T-cell (primary cell): Measurements from ENCODE around the gene MCU. TPM values are rescaled to one million over a fixed set of nuclear protein-coding genes. Genes with fewer than 3 reads are reported as not detected.

Experiments
- ATAC-seq, 4 experiments: fragments of 200-7000 bp in 3 of 4; fragments of 150-1000 bp in 1 of 4; cut with Tn5 transposase; replicated peaks in 1 of 4; 1 replicate in 3 of 4; 2 replicates in 1 of 4; pipeline ENCODE4 v1.10.0; 2021; ENCODE audit warnings: moderate library complexity in 3 of 4, mild to moderate bottlenecking in 2 of 4, moderate number of reproducible peaks in 1 of 4
- CTCF ChIA-PET, 2 donors: fragments of 300-600 bp; sonication (Branson Sonifier 250); formaldehyde crosslinking; loops; one replicate each; lab custom pipeline; 2022; ENCODE audit warnings: antibody characterized with exemption in 2 of 2; lab: Charles Lee
- POLR2A ChIA-PET, 2 donors: fragments of 300-600 bp; sonication (Branson Sonifier 250); formaldehyde crosslinking; loops; one replicate each; lab custom pipeline; 2022; ENCODE audit warnings: antibody characterized with exemption in 2 of 2; lab: Charles Lee
- DNase-seq, 35 experiments: peaks; one replicate each; pipeline versions ENCODE4 v3.0.0 to v3.0.0-alpha.2; 2013 to 2023
- H3K27ac ChIP-seq: one replicate; pipeline ENCODE4 v1.5.1; 2013; ENCODE audit warnings: low read length
- H3K27me3 ChIP-seq, 2 experiments: replicated peaks in 1 of 2; 1 replicate in 1 of 2; 2 replicates in 1 of 2; pipeline versions ENCODE4 v1.6.1 to v1.7.0; 2013; ENCODE audit warnings: low read length in 1 of 2, mixed read lengths in 1 of 2; ENCODE audit not compliant: control insufficient read depth in 2 of 2, insufficient read depth in 2 of 2; ENCODE audit errors: extremely low read depth in 1 of 2
- H3K36me3 ChIP-seq, 2 donors: 1 replicate in 1 of 2; 2 replicates in 1 of 2; pipeline versions ENCODE4 v1.6.1 to v1.7.0; 2013; ENCODE audit warnings: low read length in 1 of 2; ENCODE audit not compliant: control insufficient read depth in 2 of 2, insufficient read depth in 1 of 2; ENCODE audit errors: extremely low read depth in 1 of 2
- H3K4me1 ChIP-seq, 2 experiments: 1 replicate in 1 of 2; 2 replicates in 1 of 2; pipeline versions ENCODE4 v1.6.1 to v1.7.0; 2013; ENCODE audit warnings: low read length in 2 of 2, mixed read lengths in 1 of 2; ENCODE audit not compliant: insufficient read depth in 2 of 2, control insufficient read depth in 1 of 2; ENCODE audit errors: extremely low read depth in 1 of 2
- H3K4me3 ChIP-seq, 2 donors: 1 replicate in 1 of 2; 2 replicates in 1 of 2; pipeline versions ENCODE4 v1.5.1 to v1.7.0; 2013; ENCODE audit warnings: mild to moderate bottlenecking in 2 of 2, low read length in 1 of 2, moderate library complexity in 1 of 2; ENCODE audit not compliant: control insufficient read depth in 1 of 2; ENCODE audit errors: extremely low read depth in 1 of 2
- H3K9me3 ChIP-seq: 2 replicates; pipeline ENCODE4 v1.7.0; 2013
- H3K27ac Mint-ChIP-seq, 2 donors: one replicate each; pipeline ENCODE4 v1.8.0; 2020 to 2021; ENCODE audit warnings: mild to moderate bottlenecking in 2 of 2, mixed read lengths in 2 of 2
- H3K27me3 Mint-ChIP-seq, 2 donors: one replicate each; pipeline ENCODE4 v1.8.0; 2021 to 2022; ENCODE audit warnings: mixed read lengths in 2 of 2
- H3K36me3 Mint-ChIP-seq: one replicate; pipeline ENCODE4 v1.8.0; 2021; ENCODE audit warnings: mixed read lengths
- H3K4me1 Mint-ChIP-seq, 3 donors: one replicate each; pipeline ENCODE4 v1.8.0; 2020 to 2022; ENCODE audit warnings: mixed read lengths in 3 of 3, mild to moderate bottlenecking in 1 of 3
- H3K4me3 Mint-ChIP-seq, 3 donors: one replicate each; pipeline ENCODE4 v1.8.0; 2020 to 2022; ENCODE audit warnings: mild to moderate bottlenecking in 3 of 3, mixed read lengths in 3 of 3, moderate library complexity in 3 of 3
- H3K9me3 Mint-ChIP-seq, 3 donors: one replicate each; pipeline ENCODE4 v1.8.0; 2020 to 2022; ENCODE audit warnings: mixed read lengths in 3 of 3
- WGBS: methylation state at CpG from one replicate; pipeline ENCODE4 v1.1.5; 2013; ENCODE audit warnings: missing lambda C conversion rate; ENCODE audit not compliant: insufficient coverage; 5-methylcytosine and 5-hydroxymethylcytosine counted together
- total RNA-seq, 35 experiments: library from RNA in 6 of 35; stranded (reverse) in 6 of 35; fragments of 120-200 nt in 1 of 35; gene quantifications; one replicate each; pipeline versions ENCODE4 v1.2.1 to v1.2.4 and lab custom pipeline; 2013 to 2026

MCU gene
- total RNA-seq, 5 donors from 2014 or later (not counting 1 experiment from before 2014, with no cell fraction given), result 10.1 to 13.6 (median 11.6) TPM

- H3K9me3 Mint-ChIP-seq, result no peaks in the 10 kb centered on the region
- H3K27ac Mint-ChIP-seq, result no peak overlapping the region
- H3K4me3 Mint-ChIP-seq, result no peak overlapping the region
- no peaks in the 10 kb centered on the region for H3K27me3 Mint-ChIP-seq
- CTCF ChIA-PET, result interaction anchor here in 1 of 2 donors (1.4 kb wide), 1 partner anchor 24 kb away, joined by 3 read pairs; no protein-coding TSS in a partner anchor
- no peaks in the 10 kb centered on the region for H3K4me1 ChIP-seq
- no peak for ATAC-seq
- WGBS, result 91% methylated on average over 6 of the region's 6 CpGs
- DNase-seq, result no peak
- peaks cover 10% of the 10 kb centered on the region for H3K36me3 Mint-ChIP-seq
- H3K4me3 ChIP-seq, result no peak overlapping the region
- no peaks in the 10 kb centered on the region for H3K4me1 Mint-ChIP-seq
- H3K36me3 ChIP-seq, result no peaks in the 10 kb centered on the region
- POLR2A ChIA-PET, result no interaction called here
- H3K27me3 ChIP-seq, result no peaks in the 10 kb centered on the region
- no peaks in the 10 kb centered on the region for H3K9me3 ChIP-seq
- H3K27ac ChIP-seq, result no peak overlapping the region
Observed at GRCh38 chr10:72858067-72858466, 166.1 kb downstream of the MCU start.

GRCh38 chr10:72862957-72863356 lies 171.0 kb downstream of the MCU start:
- CTCF ChIA-PET, result no interaction called here
- H3K4me3 Mint-ChIP-seq, result no peak overlapping the region

GRCh38 chr10:72875250-72876055 lies 183.5 kb downstream of the MCU start:
- Histone ChIP-seq H3K4me3 (no peak overlapping the region), H3K9me3 (no peaks in the 10 kb centered on the region), H3K36me3 (no peaks in the 10 kb centered on the region), H3K27ac (no peak overlapping the region), H3K27me3 (no peaks in the 10 kb centered on the region), H3K4me1 (no peaks in the 10 kb centered on the region)
- WGBS, result no CpG with 5 or more reads among the region's 3 CpGs
- DNase-seq (peak in 1 of 35 experiments; percentile 46), ATAC-seq (no peak)
- Mint-ChIP-seq H3K4me3 (no peak overlapping the region), H3K27ac (no peak overlapping the region), H3K27me3 (no peaks in the 10 kb centered on the region), H3K9me3 (peaks cover 0 to 3% (median 0%) of the 10 kb centered on the region in 3 donors), H3K36me3 (peaks cover 43% of the 10 kb centered on the region), H3K4me1 (no peaks in the 10 kb centered on the region)
- ChIA-PET CTCF (interaction anchor here (0.6 to 0.8 kb wide), 3 partner anchors 493 to 514 kb away, joined by 3 to 7 read pairs (median 4); no protein-coding TSS in a partner anchor), POLR2A (no interaction called here)

More at GRCh38 chr10:72862957-72863356, 171.0 kb downstream of the MCU start:
- no peak for DNase-seq
- Histone ChIP-seq H3K27me3 (no peaks in the 10 kb centered on the region), H3K27ac (no peak overlapping the region), H3K36me3 (no peaks in the 10 kb centered on the region), H3K9me3 (no peaks in the 10 kb centered on the region), H3K4me3 (no peak overlapping the region), H3K4me1 (no peaks in the 10 kb centered on the region)
- Mint-ChIP-seq H3K27me3 (no peaks in the 10 kb centered on the region), H3K27ac (no peak overlapping the region), H3K4me1 (no peaks in the 10 kb centered on the region), H3K9me3 (no peaks in the 10 kb centered on the region), H3K36me3 (peaks cover 18% of the 10 kb centered on the region)
- 100% methylated on average over 1 of the region's 2 CpGs for WGBS
- ATAC-seq, result no peak
- POLR2A ChIA-PET, result no interaction called here

GRCh38 chr10:72879245-72879644 lies 187.3 kb downstream of the MCU start:
- POLR2A ChIA-PET, result no interaction called here
- H3K27me3 ChIP-seq, result no peaks in the 10 kb centered on the region

GRCh38 chr10:72881291-72881690 lies 189.3 kb downstream of the MCU start:
- ATAC-seq, result no peak

More at GRCh38 chr10:72879245-72879644, 187.3 kb downstream of the MCU start:
- no peak overlapping the region for H3K27ac Mint-ChIP-seq
- H3K4me1 ChIP-seq, result no peaks in the 10 kb centered on the region
- H3K4me1 Mint-ChIP-seq, result no peaks in the 10 kb centered on the region
- CTCF ChIA-PET, result no interaction called here
- H3K36me3 ChIP-seq, result no peaks in the 10 kb centered on the region
- DNase-seq (no peak), ATAC-seq (no peak)
- H3K27me3 Mint-ChIP-seq, result no peaks in the 10 kb centered on the region
- H3K9me3 Mint-ChIP-seq, result peaks cover 3 to 10% (median 6%) of the 10 kb centered on the region in 3 donors
- H3K4me3 ChIP-seq, result no peak overlapping the region
- no peak overlapping the region for H3K4me3 Mint-ChIP-seq
- H3K9me3 ChIP-seq, result no peaks in the 10 kb centered on the region
- peaks cover 45% of the 10 kb centered on the region for H3K36me3 Mint-ChIP-seq
- H3K27ac ChIP-seq, result no peak overlapping the region
- WGBS, result no CpG with 5 or more reads among the region's 2 CpGs

GRCh38 chr10:72883861-72884260 lies 191.9 kb downstream of the MCU start:
- Mint-ChIP-seq H3K4me3 (no peak overlapping the region), H3K27me3 (no peaks in the 10 kb centered on the region), H3K36me3 (peaks cover 70% of the 10 kb centered on the region), H3K27ac (no peak overlapping the region), H3K9me3 (peaks cover 6 to 10% (median 8%) of the 10 kb centered on the region in 3 donors), H3K4me1 (peaks cover 8 to 12% (median 10%) of the 10 kb centered on the region in 3 donors)
- DNase-seq (no peak), ATAC-seq (no peak)
- Histone ChIP-seq H3K36me3 (peaks cover 0 to 4% of the 10 kb centered on the region in 2 donors), H3K9me3 (no peaks in the 10 kb centered on the region), H3K4me3 (no peak overlapping the region), H3K27ac (no peak overlapping the region), H3K27me3 (no peaks in the 10 kb centered on the region), H3K4me1 (peaks cover 4 to 7% of the 10 kb centered on the region in 2 experiments)
- WGBS, result no CpG with 5 or more reads among the region's 2 CpGs
- ChIA-PET CTCF (no interaction called here), POLR2A (no interaction called here)

More at GRCh38 chr10:72881291-72881690, 189.3 kb downstream of the MCU start:
- CTCF ChIA-PET, result no interaction called here
- H3K9me3 Mint-ChIP-seq, result peaks cover 3 to 10% (median 6%) of the 10 kb centered on the region in 3 donors
- H3K27me3 Mint-ChIP-seq, result no peaks in the 10 kb centered on the region
- POLR2A ChIA-PET, result no interaction called here
- no peak overlapping the region for H3K4me3 Mint-ChIP-seq
- H3K36me3 ChIP-seq, result peaks cover 0 to 4% of the 10 kb centered on the region in 2 donors
- no CpG with 5 or more reads among the region's 2 CpGs for WGBS
- DNase-seq, result no peak
- H3K27me3 ChIP-seq, result no peaks in the 10 kb centered on the region
- peaks cover 60% of the 10 kb centered on the region for H3K36me3 Mint-ChIP-seq
- no peaks in the 10 kb centered on the region for H3K9me3 ChIP-seq
- peaks cover 0 to under 1% (median 0%) of the 10 kb centered on the region in 3 donors for H3K4me1 Mint-ChIP-seq
- H3K27ac ChIP-seq, result no peak overlapping the region
- H3K27ac Mint-ChIP-seq, result no peak overlapping the region
- H3K4me3 ChIP-seq, result no peak overlapping the region
- H3K4me1 ChIP-seq, result no peaks in the 10 kb centered on the region
